ENCODE data around the gene GRWD1.

Gene GRWD1

GRCh38 chr19:48478339-48479256 lies 32.8 kb downstream of the GRWD1 start:
- DNase-seq (ENCODE audit: low read depth), result no peak
- H3K4me3 ChIP-seq (ENCODE audit: low read length), result no peak overlapping the region
- TF ChIP-seq CTCF (IDR thresholded peaks at IDR 0.05; ENCODE audit: insufficient read depth, low read depth, low read length, missing control alignments), result no peak

GRCh38 chr19:48479686-48480085 lies 33.9 kb downstream of the GRWD1 start:
- DNase-seq (ENCODE audit: low read depth), result no peak
- H3K4me3 ChIP-seq (ENCODE audit: low read length), result no peak overlapping the region
- no peak for TF ChIP-seq CTCF (IDR thresholded peaks at IDR 0.05; ENCODE audit: insufficient read depth, low read depth, low read length, missing control alignments)

GRCh38 chr19:48480183-48480557 lies 34.4 kb downstream of the GRWD1 start:
- H3K4me3 ChIP-seq (ENCODE audit: low read length), result peak overlapping the region; percentile 43
- DNase-seq (ENCODE audit: low read depth), result peak; percentile 32
- TF ChIP-seq CTCF (IDR thresholded peaks at IDR 0.05; ENCODE audit: insufficient read depth, low read depth, low read length, missing control alignments), result no peak

GRCh38 chr19:48480558-48481500 lies 35.0 kb downstream of the GRWD1 start:
- TF ChIP-seq CTCF (IDR thresholded peaks at IDR 0.05; ENCODE audit: insufficient read depth, low read depth, low read length, missing control alignments), result no peak
- no peak for DNase-seq (ENCODE audit: low read depth)
- H3K4me3 ChIP-seq (ENCODE audit: low read length), result peak overlapping the region; percentile 43

- no peak for DNase-seq (ENCODE audit: low read depth)
- H3K4me3 ChIP-seq (ENCODE audit: low read length), result no peak overlapping the region
- no peak for TF ChIP-seq CTCF (IDR thresholded peaks at IDR 0.05; ENCODE audit: insufficient read depth, low read depth, low read length, missing control alignments)
Observed at GRCh38 chr19:48481846-48482639, 36.3 kb downstream of the GRWD1 start.

GRCh38 chr19:48483301-48483700 lies 37.5 kb downstream of the GRWD1 start:
- no peak for DNase-seq (ENCODE audit: low read depth)
- H3K4me3 ChIP-seq (ENCODE audit: low read length), result no peak overlapping the region
- TF ChIP-seq CTCF (IDR thresholded peaks at IDR 0.05; ENCODE audit: insufficient read depth, low read depth, low read length, missing control alignments), result no peak

All from epithelial cell of esophagus (primary cell).